ENCODE measurements around the gene AKNAD1.
A peak's percentile ranks its signal among the peaks of the same experiment; 100 is the strongest.

AKNAD1 gene

GRCh38 chr1:108878160-108878469 lies 21.2 kb upstream of the AKNAD1 start:
- H3K36me3 Mint-ChIP-seq (ENCODE audit: low read depth): no peaks in the 10 kb centered on the region
- no peak overlapping the region for H3K27ac Mint-ChIP-seq
- H3K27me3 Mint-ChIP-seq: peaks cover 8% of the 10 kb centered on the region
- peaks cover 7% of the 10 kb centered on the region for H3K4me1 Mint-ChIP-seq (ENCODE audit: low read depth)
- H3K9me3 Mint-ChIP-seq: no peaks in the 10 kb centered on the region
- peak overlapping the region; percentile 88 for H3K4me3 Mint-ChIP-seq

GRCh38 chr1:108877348-108878159 lies 20.7 kb upstream of the AKNAD1 start:
- Mint-ChIP-seq H3K27ac (peak overlapping the region; percentile 65), H3K4me3 (peak overlapping the region; percentile 88), H3K4me1 (ENCODE audit: low read depth) (peaks cover 7% of the 10 kb centered on the region), H3K9me3 (no peaks in the 10 kb centered on the region), H3K27me3 (peaks cover 11% of the 10 kb centered on the region), H3K36me3 (ENCODE audit: low read depth) (no peaks in the 10 kb centered on the region)

- no peaks in the 10 kb centered on the region for H3K36me3 Mint-ChIP-seq (ENCODE audit: low read depth)
- no peaks in the 10 kb centered on the region for H3K9me3 Mint-ChIP-seq
- no peak overlapping the region for H3K27ac Mint-ChIP-seq
- H3K4me3 Mint-ChIP-seq: no peak overlapping the region
- H3K27me3 Mint-ChIP-seq: peaks cover 7% of the 10 kb centered on the region
- no peaks in the 10 kb centered on the region for H3K4me1 Mint-ChIP-seq (ENCODE audit: low read depth)
Observed at GRCh38 chr1:108871050-108871724, 14.3 kb upstream of the AKNAD1 start.

GRCh38 chr1:108865316-108865910 lies 8.5 kb upstream of the AKNAD1 start:
- Mint-ChIP-seq H3K4me3 (no peak overlapping the region), H3K36me3 (ENCODE audit: low read depth) (no peaks in the 10 kb centered on the region), H3K27ac (no peak overlapping the region), H3K4me1 (ENCODE audit: low read depth) (peaks cover 3% of the 10 kb centered on the region), H3K27me3 (peaks cover 7% of the 10 kb centered on the region), H3K9me3 (no peaks in the 10 kb centered on the region)

DNA sequence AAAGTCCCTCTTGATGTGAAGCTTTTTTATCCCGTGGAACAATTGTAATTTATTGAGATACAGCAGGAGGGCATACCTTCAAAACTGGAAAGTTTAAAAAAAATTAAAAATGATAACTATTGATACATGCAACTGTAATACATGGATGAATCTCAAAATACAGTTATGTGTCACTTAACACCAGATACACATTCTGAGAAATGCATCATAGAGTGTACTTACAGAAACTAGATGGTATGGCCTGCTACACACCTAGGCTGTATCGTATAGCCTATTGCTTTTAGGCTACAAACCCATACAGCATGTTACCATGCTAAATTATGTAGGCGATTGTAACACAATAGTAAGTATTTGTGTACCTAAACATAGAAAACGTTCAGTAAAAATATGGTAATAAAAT lies 7.1 kb upstream of the AKNAD1 start:
- Mint-ChIP-seq H3K36me3 (ENCODE audit: low read depth) (no peaks in the 10 kb centered on the region), H3K27ac (no peak overlapping the region), H3K4me1 (ENCODE audit: low read depth) (peaks cover 3% of the 10 kb centered on the region), H3K27me3 (peaks cover 9% of the 10 kb centered on the region), H3K9me3 (no peaks in the 10 kb centered on the region), H3K4me3 (no peak overlapping the region)

DNA sequence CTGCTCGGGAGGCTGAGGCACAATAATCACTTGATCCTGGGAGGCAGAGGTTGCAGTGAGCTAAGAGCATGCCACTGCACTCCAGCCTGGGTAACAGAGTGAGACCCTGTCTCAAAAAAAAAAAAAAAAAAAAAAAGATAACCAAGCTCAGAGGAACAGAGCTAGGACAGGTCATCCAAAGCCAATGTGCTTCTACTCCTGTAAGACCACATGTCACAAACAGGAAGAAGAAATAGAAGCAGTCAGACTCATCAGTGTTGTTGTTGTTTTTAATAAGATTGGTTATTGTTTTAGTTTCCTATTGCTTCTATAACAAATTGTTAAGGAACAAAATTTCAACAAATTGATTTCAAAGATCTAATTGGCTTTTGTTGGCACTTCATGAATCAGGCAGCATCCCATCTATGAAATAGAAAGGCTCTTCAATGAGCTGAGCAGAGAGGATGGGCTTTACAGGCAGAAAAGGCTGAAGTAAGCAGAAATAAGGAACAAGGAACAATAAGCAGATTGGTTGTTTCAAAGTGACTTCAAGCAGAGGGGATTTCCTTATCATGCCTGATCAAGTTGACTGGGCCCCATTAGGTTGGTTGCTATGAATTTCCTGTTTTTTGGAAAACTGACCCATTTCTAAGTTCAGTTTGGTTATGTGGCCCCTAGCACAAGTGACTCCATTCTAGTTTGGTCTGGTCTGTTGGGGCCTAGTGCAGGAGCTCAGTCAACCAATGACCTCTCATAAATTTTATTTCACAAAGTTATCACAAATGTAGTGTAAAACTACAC lies 6.0 kb upstream of the AKNAD1 start:
- H3K27ac Mint-ChIP-seq: no peak overlapping the region
- no peaks in the 10 kb centered on the region for H3K9me3 Mint-ChIP-seq
- peaks cover 11% of the 10 kb centered on the region for H3K27me3 Mint-ChIP-seq
- H3K36me3 Mint-ChIP-seq (ENCODE audit: low read depth): no peaks in the 10 kb centered on the region
- no peak overlapping the region for H3K4me3 Mint-ChIP-seq
- H3K4me1 Mint-ChIP-seq (ENCODE audit: low read depth): peaks cover 3% of the 10 kb centered on the region

DNA sequence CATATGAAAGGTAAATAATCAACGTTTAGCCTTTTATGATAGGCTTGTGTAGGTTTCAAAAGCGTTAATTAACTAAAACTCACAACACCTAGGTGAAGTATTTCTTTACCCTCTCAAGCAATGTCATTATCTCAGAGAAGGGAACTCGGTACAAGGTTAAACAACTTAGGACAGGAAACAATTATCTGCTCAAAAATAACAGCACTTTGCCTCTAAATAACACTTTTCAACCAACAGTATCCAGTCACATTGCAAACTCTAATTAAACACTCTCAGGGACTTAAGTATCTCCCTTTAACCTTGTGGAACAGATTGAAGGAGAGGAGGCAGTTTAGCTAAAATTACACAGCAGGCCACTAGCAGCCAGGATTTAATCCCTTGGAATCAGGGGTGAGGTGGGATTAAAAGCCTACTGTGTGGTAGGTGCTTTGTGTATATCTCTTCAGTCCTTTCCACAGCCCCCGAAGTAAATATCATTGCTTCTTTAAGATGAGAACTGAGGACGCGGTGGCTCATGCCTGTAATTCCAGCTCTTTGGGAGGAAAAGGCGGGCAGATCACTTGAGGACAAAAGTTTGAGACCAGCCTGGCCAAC lies 5.2 kb upstream of the AKNAD1 start:
- H3K27ac Mint-ChIP-seq: no peak overlapping the region
- H3K4me1 Mint-ChIP-seq (ENCODE audit: low read depth): peaks cover 3% of the 10 kb centered on the region
- H3K36me3 Mint-ChIP-seq (ENCODE audit: low read depth): no peaks in the 10 kb centered on the region
- H3K27me3 Mint-ChIP-seq: peaks cover 11% of the 10 kb centered on the region
- H3K4me3 Mint-ChIP-seq: no peak overlapping the region
- H3K9me3 Mint-ChIP-seq: no peaks in the 10 kb centered on the region

- Mint-ChIP-seq H3K4me3 (no peak overlapping the region), H3K36me3 (ENCODE audit: low read depth) (no peaks in the 10 kb centered on the region), H3K9me3 (no peaks in the 10 kb centered on the region), H3K27ac (no peak overlapping the region), H3K27me3 (peaks cover 13% of the 10 kb centered on the region), H3K4me1 (ENCODE audit: low read depth) (peaks cover 3% of the 10 kb centered on the region)
Observed at GRCh38 chr1:108861566-108861965, 4.7 kb upstream of the AKNAD1 start.

GRCh38 chr1:108860190-108860907 lies 3.5 kb upstream of the AKNAD1 start:
- H3K4me1 Mint-ChIP-seq (ENCODE audit: low read depth): peaks cover 3% of the 10 kb centered on the region
- H3K27ac Mint-ChIP-seq: no peak overlapping the region
- H3K9me3 Mint-ChIP-seq: no peaks in the 10 kb centered on the region
- H3K4me3 Mint-ChIP-seq: no peak overlapping the region
- H3K36me3 Mint-ChIP-seq (ENCODE audit: low read depth): no peaks in the 10 kb centered on the region
- H3K27me3 Mint-ChIP-seq: peaks cover 15% of the 10 kb centered on the region

- Mint-ChIP-seq H3K4me3 (no peak overlapping the region), H3K27ac (no peak overlapping the region), H3K27me3 (peaks cover 25% of the 10 kb centered on the region), H3K36me3 (ENCODE audit: low read depth) (no peaks in the 10 kb centered on the region), H3K4me1 (ENCODE audit: low read depth) (peaks cover 3% of the 10 kb centered on the region), H3K9me3 (no peaks in the 10 kb centered on the region)
Observed at GRCh38 chr1:108858230-108858950, 1.5 kb upstream of the AKNAD1 start.

- Mint-ChIP-seq H3K27me3 (peaks cover 29% of the 10 kb centered on the region), H3K4me1 (ENCODE audit: low read depth) (peaks cover 6% of the 10 kb centered on the region), H3K9me3 (no peaks in the 10 kb centered on the region), H3K4me3 (no peak overlapping the region), H3K36me3 (ENCODE audit: low read depth) (no peaks in the 10 kb centered on the region), H3K27ac (no peak overlapping the region)
Observed at GRCh38 chr1:108854221-108855019, 2.5 kb downstream of the AKNAD1 start.

- Mint-ChIP-seq H3K4me3 (no peak overlapping the region), H3K27ac (no peak overlapping the region)
Observed at GRCh38 chr1:108852221-108852975, 4.5 kb downstream of the AKNAD1 start.

More at GRCh38 chr1:108852221-108852975, 4.5 kb downstream of the AKNAD1 start:
- Mint-ChIP-seq H3K4me1 (ENCODE audit: low read depth) (peaks cover 6% of the 10 kb centered on the region), H3K36me3 (ENCODE audit: low read depth) (no peaks in the 10 kb centered on the region), H3K9me3 (no peaks in the 10 kb centered on the region), H3K27me3 (peaks cover 24% of the 10 kb centered on the region)
